B cell (primary cell): ENCODE data around the gene TSPAN5. TPM values are rescaled to one million over a fixed set of nuclear protein-coding genes. Genes with fewer than 3 reads are reported as not detected.

Experiments used
- ATAC-seq: fragments of 200-7000 bp; cut with Tn5 transposase; one replicate; pipeline ENCODE4 v1.10.0; 2021; ENCODE audit warnings: low read depth, mild to moderate bottlenecking, moderate number of reproducible peaks, moderate library complexity
- CTCF ChIA-PET: fragments of 350-600 bp; sonication (Branson Sonifier 250); formaldehyde crosslinking; loops from one replicate; lab custom pipeline; 2021; ENCODE audit warnings: antibody characterized with exemption, inconsistent platforms; lab: Charles Lee
- POLR2A ChIA-PET: fragments of 350-600 bp; sonication (Branson Sonifier 250); formaldehyde crosslinking; loops from one replicate; lab custom pipeline; 2021; ENCODE audit warnings: antibody characterized with exemption; lab: Charles Lee
- DNase-seq: peaks from one replicate; pipeline ENCODE4 v3.0.0; 2013
- H2AFZ ChIP-seq: 2 replicates; pipeline ENCODE4 v1.6.1; 2012; ENCODE audit warnings: mild to moderate bottlenecking, low read depth, low read length; ENCODE audit not compliant: insufficient read depth, poor library complexity, severe bottlenecking
- H3K27ac ChIP-seq, 2 donors: 1 replicate in 1 of 2; 2 replicates in 1 of 2; pipeline ENCODE4 v1.5.1; 2012 to 2013; ENCODE audit warnings: low read length in 2 of 2, mild to moderate bottlenecking in 2 of 2, moderate library complexity in 1 of 2
- H3K27me3 ChIP-seq, 4 experiments: fragments of 200-600 bp in 1 of 4; sonication (generic) in 1 of 4; replicated peaks in 1 of 4; 1 replicate in 2 of 4; 2 replicates in 2 of 4; pipeline versions ENCODE4 v1.6.1 to v1.7.0; 2013 to 2016; ENCODE audit warnings: low read length in 3 of 4, mild to moderate bottlenecking in 2 of 4, mixed read lengths in 1 of 4, moderate library complexity in 1 of 4; ENCODE audit not compliant: insufficient read depth in 4 of 4, control insufficient read depth in 3 of 4; ENCODE audit errors: control extremely low read depth in 1 of 4
- H3K36me3 ChIP-seq, 2 experiments: replicated peaks in 1 of 2; 1 replicate in 1 of 2; 2 replicates in 1 of 2; pipeline versions ENCODE4 v1.6.1 to v1.7.1; 2013; ENCODE audit warnings: low read length in 1 of 2; ENCODE audit not compliant: insufficient read depth in 2 of 2, control insufficient read depth in 1 of 2; ENCODE audit errors: control extremely low read depth in 1 of 2, extremely low read depth in 1 of 2
- H3K4me1 ChIP-seq, 2 donors: fragments of 200-600 bp in 1 of 2; sonication (generic) in 1 of 2; 1 replicate in 1 of 2; 2 replicates in 1 of 2; pipeline versions ENCODE4 v1.5.1 to v1.6.1; 2013 to 2017; ENCODE audit warnings: low read length in 2 of 2; ENCODE audit not compliant: control insufficient read depth in 2 of 2, insufficient read depth in 2 of 2
- H3K4me2 ChIP-seq: replicated peaks from 2 replicates; pipeline ENCODE3; 2012; ENCODE audit warnings: mild to moderate bottlenecking, low read depth, low read length; ENCODE audit not compliant: poor library complexity, severe bottlenecking
- H3K4me3 ChIP-seq, 5 experiments: fragments of 200-600 bp in 1 of 5; sonication (generic) in 1 of 5; 1 replicate in 3 of 5; 2 replicates in 2 of 5; pipeline versions ENCODE4 v1.5.1 to v1.7.0; 2011 to 2016; ENCODE audit warnings: low read length in 4 of 5, mild to moderate bottlenecking in 4 of 5, low read depth in 2 of 5, control low read depth in 1 of 5, moderate library complexity in 1 of 5; ENCODE audit not compliant: insufficient read depth in 1 of 5; ENCODE audit errors: control extremely low read depth in 1 of 5, extremely low read depth in 1 of 5
- H3K79me2 ChIP-seq: fragments of 200-600 bp; sonication (generic); one replicate; pipeline ENCODE4 v1.6.0; 2016; ENCODE audit warnings: low read length; ENCODE audit not compliant: control insufficient read depth, insufficient read depth
- H3K9ac ChIP-seq: fragments of 200-600 bp; sonication (generic); 2 replicates; pipeline ENCODE4 v1.6.1; 2017; ENCODE audit warnings: mild to moderate bottlenecking, low read length, moderate library complexity
- H3K9me3 ChIP-seq, 3 donors: one replicate each; pipeline versions ENCODE4 v1.6.1 to v1.7.1; 2013; ENCODE audit warnings: low read length in 2 of 3; ENCODE audit not compliant: control insufficient read depth in 2 of 3, insufficient read depth in 1 of 3; ENCODE audit errors: control extremely low read depth in 1 of 3
- H4K20me1 ChIP-seq: 2 replicates; pipeline ENCODE4 v1.6.0; 2012; ENCODE audit warnings: mild to moderate bottlenecking, low read length; ENCODE audit not compliant: insufficient read depth, control insufficient read depth, poor library complexity, severe bottlenecking
- H3K27ac Mint-ChIP-seq: one replicate; pipeline ENCODE4 v1.8.0; 2021; ENCODE audit warnings: mixed read lengths
- H3K27me3 Mint-ChIP-seq: one replicate; pipeline ENCODE4 v1.8.0; 2021; ENCODE audit warnings: mixed read lengths
- H3K4me1 Mint-ChIP-seq: one replicate; pipeline ENCODE4 v1.8.0; 2021; ENCODE audit warnings: mixed read lengths
- H3K4me3 Mint-ChIP-seq: one replicate; pipeline ENCODE4 v1.8.0; 2021; ENCODE audit warnings: mixed read lengths
- H3K9me3 Mint-ChIP-seq: one replicate; pipeline ENCODE4 v1.8.0; 2022; ENCODE audit warnings: mixed read lengths; ENCODE audit not compliant: insufficient read depth
- CTCF ChIP-seq: fragments of 200-600 bp; IDR thresholded peaks from one replicate; pipeline ENCODE4 v1.8.0; 2022; ENCODE audit warnings: antibody characterized with exemption, mild to moderate bottlenecking
- EZH2 ChIP-seq: IDR thresholded peaks from 2 replicates; pipeline ENCODE4 v1.6.1; 2012; ENCODE audit warnings: borderline replicate concordance, low read depth, mild to moderate bottlenecking, moderate library complexity, low read length; ENCODE audit not compliant: insufficient read depth, poor library complexity, severe bottlenecking
- WGBS: methylation state at CpG from one replicate; pipeline ENCODE4 v1.1.5; 2013; ENCODE audit warnings: missing lambda C conversion rate; ENCODE audit not compliant: insufficient coverage; 5-methylcytosine and 5-hydroxymethylcytosine counted together
- intact Hi-C: fragments of 100-400 bp; cut with micrococcal nuclease; formaldehyde crosslinking; loops from one replicate; pipeline ENCODE4 v1.10.0; 2022
- polyA plus RNA-seq: library from polyadenylated mRNA; depleted of rRNA; stranded (reverse); fragments of >200 nt; gene quantifications from 2 replicates; pipeline ENCODE4 v1.2.3, GENCODE V29; 2012
- total RNA-seq, 2 donors: library from RNA; stranded (reverse); fragments of 120-200 nt in 1 of 2; gene quantifications; 1 replicate in 1 of 2; 2 replicates in 1 of 2; pipeline versions ENCODE4 v1.2.3 to v1.2.4, GENCODE V29; 2013 to 2022

Gene TSPAN5
- total and polyA plus RNA-seq, 2 donors (not counting 1 experiment from before 2014, with no cell fraction given): 2.6 to 5.3 TPM

GRCh38 chr4:98512918-98513317 lies 145.5 kb downstream of the TSPAN5 start:
- TF ChIP-seq EZH2 (no peak), CTCF (no peak)
- H3K4me2 ChIP-seq: no peak overlapping the region
- H3K4me1 Mint-ChIP-seq: no peaks in the 10 kb centered on the region
- DNase-seq (no peak), ATAC-seq (no peak)
- no peak overlapping the region for H3K9ac ChIP-seq
- H3K4me1 ChIP-seq: peaks cover 0 to under 1% of the 10 kb centered on the region in 2 donors
- intact Hi-C loops: no loop called here
- H3K4me3 Mint-ChIP-seq: no peak overlapping the region
- H3K27ac Mint-ChIP-seq: no peak overlapping the region
- H3K27me3 ChIP-seq: no peaks in the 10 kb centered on the region
- H3K9me3 ChIP-seq: peaks cover 0 to 5% (median 5%) of the 10 kb centered on the region in 3 donors
- H3K36me3 ChIP-seq: peaks cover 0 to 2% of the 10 kb centered on the region in 2 experiments
- ChIA-PET CTCF (no interaction called here), POLR2A (no interaction called here)
- no peak overlapping the region for H2AFZ ChIP-seq
- 90% methylated on average over 1 of the region's 3 CpGs for WGBS
- H3K79me2 ChIP-seq: no peaks in the 10 kb centered on the region
- H4K20me1 ChIP-seq: no peaks in the 10 kb centered on the region
- no peak overlapping the region for H3K4me3 ChIP-seq
- H3K27ac ChIP-seq: no peak overlapping the region
- H3K9me3 Mint-ChIP-seq: no peaks in the 10 kb centered on the region
- no peaks in the 10 kb centered on the region for H3K27me3 Mint-ChIP-seq

- no peaks in the 10 kb centered on the region for H3K79me2 ChIP-seq
- intact Hi-C loops: no loop called here
- no peak overlapping the region for H3K27ac ChIP-seq
- H3K9me3 ChIP-seq: no peaks in the 10 kb centered on the region
- Mint-ChIP-seq H3K9me3 (no peaks in the 10 kb centered on the region), H3K27ac (no peak overlapping the region), H3K4me3 (no peak overlapping the region), H3K4me1 (no peaks in the 10 kb centered on the region), H3K27me3 (no peaks in the 10 kb centered on the region)
- H2AFZ ChIP-seq: no peak overlapping the region
- no peak for TF ChIP-seq EZH2
- no peak for TF ChIP-seq CTCF
- no peaks in the 10 kb centered on the region for H3K27me3 ChIP-seq
- no peaks in the 10 kb centered on the region for H3K4me1 ChIP-seq
- ChIA-PET CTCF (no interaction called here), POLR2A (no interaction called here)
- H3K36me3 ChIP-seq: no peaks in the 10 kb centered on the region
- DNase-seq (no peak), ATAC-seq (no peak)
- WGBS: no CpG with 5 or more reads among the region's 6 CpGs
- no peak overlapping the region for H3K9ac ChIP-seq
- no peak overlapping the region for H3K4me2 ChIP-seq
- H4K20me1 ChIP-seq: no peaks in the 10 kb centered on the region
- no peak overlapping the region for H3K4me3 ChIP-seq
These were observed 147.5 kb downstream of the TSPAN5 start for GRCh38 chr4:98510757-98511517.
